GM10847 (cell line): ENCODE results near the gene PPARGC1A.

ENCODE experiments used
- POLR2A ChIP-seq: IDR thresholded peaks from 2 replicates; pipeline ENCODE4 v1.6.1; 2011; ENCODE audit not compliant: insufficient read length; ENCODE audit errors: extremely low read depth

The PPARGC1A gene

GRCh38 chr4:23890369-23891063, 669 bp upstream of the PPARGC1A start:
- no peak for TF ChIP-seq POLR2A

DNA sequence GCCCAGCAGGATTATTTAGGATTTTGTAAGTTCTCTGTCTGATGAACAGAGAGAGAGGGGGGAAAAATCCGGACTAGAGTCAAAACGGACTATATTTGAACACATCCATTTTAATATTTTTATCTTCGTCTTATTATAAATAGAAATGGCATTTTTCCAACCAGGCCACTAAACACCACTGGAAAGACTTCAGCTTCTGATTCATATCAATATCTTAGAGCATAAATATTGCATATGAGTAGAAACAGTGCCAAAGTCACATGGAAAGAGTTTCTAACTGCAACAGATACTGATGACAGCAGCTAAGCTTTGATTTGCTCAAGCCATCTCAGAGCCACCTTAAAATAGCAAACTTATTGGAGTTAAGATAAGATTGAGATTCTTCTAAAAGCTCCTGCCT, 456 bp downstream of the PPARGC1A start:
- TF ChIP-seq POLR2A = no peak

DNA sequence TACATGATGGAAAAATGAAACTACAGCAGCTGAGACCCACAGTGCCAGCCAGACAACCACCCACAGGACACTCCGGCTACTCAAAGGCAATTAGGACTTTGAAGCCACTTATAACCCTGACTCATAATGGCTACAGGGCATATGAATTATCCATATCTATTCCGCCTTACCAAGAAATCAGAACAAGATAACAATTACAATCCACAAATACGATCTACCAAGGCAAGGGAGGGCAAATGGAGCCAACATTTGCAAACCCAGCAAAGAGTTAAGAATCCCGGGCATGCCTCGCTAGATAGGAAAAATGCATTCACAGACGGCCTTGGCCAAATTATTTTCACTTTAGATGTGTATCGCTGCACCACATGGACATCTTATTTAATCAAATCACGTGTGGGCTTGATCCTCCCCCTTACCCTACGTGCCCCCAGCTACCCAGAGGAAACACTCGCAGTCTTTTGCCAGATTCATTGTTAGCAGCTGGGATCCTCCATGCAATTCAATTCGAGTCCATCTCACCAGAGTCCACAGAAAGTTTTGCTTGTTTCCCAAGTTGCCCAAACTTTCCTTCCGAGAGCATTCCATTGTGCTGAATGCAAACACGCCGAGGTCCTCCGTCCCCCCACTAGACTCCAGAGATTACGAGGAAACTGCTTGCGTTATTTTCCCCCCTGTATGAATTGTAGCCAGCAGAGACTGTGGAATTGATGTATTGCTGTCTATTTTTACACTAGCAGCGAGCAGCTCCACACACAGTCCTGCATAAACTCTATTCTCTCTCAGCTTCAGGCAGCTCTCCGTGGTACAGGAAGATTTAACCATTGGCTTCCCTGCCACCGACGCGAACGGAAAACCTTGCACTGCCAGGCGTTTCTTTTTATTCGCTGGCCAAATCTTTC, 1.2 kb downstream of the PPARGC1A start:
- TF ChIP-seq POLR2A = no peak

- TF ChIP-seq POLR2A = no peak
Observed at GRCh38 chr4:23887989-23888388, 1.9 kb downstream of the PPARGC1A start.

GRCh38 chr4:23887173-23887572, 2.7 kb downstream of the PPARGC1A start:
- TF ChIP-seq POLR2A = no peak

DNA sequence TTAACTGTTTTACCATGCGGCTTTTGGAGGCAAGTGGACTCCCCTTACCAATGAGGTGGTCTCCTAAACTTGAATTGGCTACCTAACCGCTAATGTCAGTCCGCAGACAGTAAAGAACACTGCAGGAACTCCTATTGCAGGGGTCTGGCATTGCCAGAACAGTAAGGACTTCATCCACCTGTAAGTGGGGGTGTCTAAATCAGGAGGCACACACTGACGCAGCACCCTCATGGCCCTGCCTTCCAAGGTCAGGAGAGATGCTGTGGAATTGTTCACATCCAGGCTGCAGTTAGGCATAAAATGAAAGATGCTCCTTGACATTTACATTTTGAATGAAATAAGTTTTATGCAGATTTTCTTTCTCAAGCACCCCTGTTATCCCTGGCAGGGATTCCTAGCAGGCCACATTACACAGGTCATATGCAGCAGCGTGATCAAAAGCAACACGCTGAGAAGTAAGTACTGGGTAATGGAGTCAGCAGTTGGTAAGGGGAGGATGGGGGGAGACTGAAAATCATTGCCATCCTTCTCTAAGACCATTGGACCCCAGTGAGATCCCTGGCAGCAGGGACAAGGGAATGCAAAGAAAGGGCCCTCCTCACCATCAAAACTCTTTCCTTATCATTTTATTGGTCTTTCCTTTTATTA, 3.8 kb downstream of the PPARGC1A start:
- no peak for TF ChIP-seq POLR2A

- TF ChIP-seq POLR2A = no peak
Observed at GRCh38 chr4:23884741-23885140, 5.1 kb downstream of the PPARGC1A start.

DNA sequence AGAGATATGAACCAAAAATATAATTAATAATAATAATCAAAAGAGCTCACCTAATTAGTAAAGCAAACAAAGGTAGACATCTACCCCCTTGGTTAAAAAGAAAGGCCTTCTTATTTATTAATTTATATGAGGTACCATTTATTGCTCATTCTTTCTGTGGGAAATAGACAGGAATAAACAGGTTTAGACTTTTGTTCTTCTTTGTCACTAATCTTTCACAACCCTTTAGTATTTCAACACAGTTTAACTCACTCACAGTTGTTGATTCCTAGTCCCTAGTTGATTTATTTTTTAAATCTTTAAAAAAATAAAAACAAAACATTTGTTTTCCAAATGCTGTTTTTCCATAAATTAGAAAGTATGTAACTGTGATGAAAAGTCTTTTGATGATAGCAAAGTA, 5.6 kb downstream of the PPARGC1A start:
- no peak for TF ChIP-seq POLR2A

- no peak for TF ChIP-seq POLR2A
Observed at GRCh38 chr4:23882976-23883531, 6.8 kb downstream of the PPARGC1A start.

- TF ChIP-seq POLR2A = no peak
Observed at GRCh38 chr4:23881674-23882337, 8.0 kb downstream of the PPARGC1A start.

- TF ChIP-seq POLR2A = no peak
Observed at GRCh38 chr4:23881052-23881501, 8.8 kb downstream of the PPARGC1A start.

DNA sequence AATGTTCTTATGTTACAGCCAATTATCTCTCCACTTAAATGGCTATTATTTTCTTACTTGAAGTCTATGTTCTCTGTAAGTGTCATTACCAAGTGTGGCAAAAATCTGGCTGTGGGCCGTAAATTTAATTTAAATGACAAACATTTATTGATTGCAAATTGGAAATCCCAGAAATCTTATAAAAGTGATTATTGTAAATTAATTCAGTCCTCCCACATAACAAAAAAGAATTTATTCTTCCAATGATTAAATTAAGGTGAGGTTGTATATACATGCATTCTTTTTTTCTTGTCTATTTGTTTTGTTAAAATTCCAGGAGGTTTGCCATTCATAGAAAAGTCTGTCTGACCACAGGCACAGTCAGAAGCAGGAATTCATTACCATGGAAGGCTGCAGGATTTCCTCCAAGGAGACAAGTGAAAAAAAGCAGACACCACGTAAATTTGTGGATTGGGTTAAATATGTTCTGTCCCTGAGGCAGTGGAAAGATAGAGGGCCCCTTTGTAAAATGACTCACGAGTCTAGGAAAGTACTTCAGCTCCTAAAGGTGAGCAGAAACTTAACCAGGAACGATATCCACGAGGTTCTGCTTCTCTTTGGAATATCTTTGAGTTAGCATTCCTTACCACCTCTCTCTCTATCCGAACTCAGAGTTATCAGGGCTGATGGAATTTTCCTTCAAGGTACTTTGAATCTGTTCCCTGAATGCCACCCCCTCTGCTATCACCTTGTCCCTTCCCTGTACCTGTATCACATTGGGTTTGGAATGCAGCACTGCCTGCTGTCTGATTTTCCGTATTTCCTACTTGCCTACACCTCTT, 10.7 kb downstream of the PPARGC1A start:
- no peak for TF ChIP-seq POLR2A

GRCh38 chr4:23878246-23878891, 11.5 kb downstream of the PPARGC1A start:
- no peak for TF ChIP-seq POLR2A
